ENCODE results near the gene PTH1R.
"Not testable (repeated sequence)": the region's sequence is repeated elsewhere in the genome, so short reads cannot be mapped to it uniquely, and the experiment has no call there.

The PTH1R gene

GRCh38 chr3:46901591-46902187 is 24.2 kb downstream of the PTH1R start:
- DNase-seq: no peak

- no peak for DNase-seq
Observed at GRCh38 chr3:46902188-46902631, 24.7 kb downstream of the PTH1R start.

- DNase-seq: no peak
Observed at GRCh38 chr3:46903341-46904302, 26.1 kb downstream of the PTH1R start.

GRCh38 chr3:46904303-46905212 is 27.0 kb downstream of the PTH1R start:
- no peak for DNase-seq

- no peak for DNase-seq
Observed at GRCh38 chr3:46905213-46905560, 27.7 kb downstream of the PTH1R start.

- no peak for DNase-seq
Observed at GRCh38 chr3:46905661-46906451, 28.3 kb downstream of the PTH1R start.

GRCh38 chr3:46906471-46907058 is 29.0 kb downstream of the PTH1R start:
- DNase-seq: no peak

- no peak for DNase-seq
Observed at GRCh38 chr3:46907271-46907670, 29.8 kb downstream of the PTH1R start.

GRCh38 chr3:46907960-46908293 is 30.4 kb downstream of the PTH1R start:
- no peak for DNase-seq

- DNase-seq: no peak
Observed at GRCh38 chr3:46908294-46908985, 30.9 kb downstream of the PTH1R start.

- no peak for DNase-seq
Observed at GRCh38 chr3:46908986-46909534, 31.5 kb downstream of the PTH1R start.

- peak; percentile 83 for DNase-seq
Observed at GRCh38 chr3:46909535-46910161, 32.1 kb downstream of the PTH1R start.

- no peak for DNase-seq
Observed at GRCh38 chr3:46910166-46910760, 32.7 kb downstream of the PTH1R start.

GRCh38 chr3:46910914-46911313 is 33.4 kb downstream of the PTH1R start:
- not testable (repeated sequence) for DNase-seq

- no peak for DNase-seq
Observed at GRCh38 chr3:46912986-46913385, 35.5 kb downstream of the PTH1R start.

GRCh38 chr3:46913644-46914043 is 36.1 kb downstream of the PTH1R start:
- DNase-seq: no peak

- no peak for DNase-seq
Observed at GRCh38 chr3:46914849-46915248, 37.3 kb downstream of the PTH1R start.

- DNase-seq: no peak
Observed at GRCh38 chr3:46915297-46915822, 37.8 kb downstream of the PTH1R start.

GRCh38 chr3:46916278-46916677 is 38.8 kb downstream of the PTH1R start:
- no peak for DNase-seq

GRCh38 chr3:46916799-46917198 is 39.3 kb downstream of the PTH1R start:
- DNase-seq: no peak
